ENCODE data around the gene NR3C2. TPM values are rescaled to one million over a fixed set of nuclear protein-coding genes. Genes with fewer than 3 reads are reported as not detected.

The NR3C2 gene
- total RNA-seq, 1 experiment from 2014 or later, result 0.96 TPM

DNA sequence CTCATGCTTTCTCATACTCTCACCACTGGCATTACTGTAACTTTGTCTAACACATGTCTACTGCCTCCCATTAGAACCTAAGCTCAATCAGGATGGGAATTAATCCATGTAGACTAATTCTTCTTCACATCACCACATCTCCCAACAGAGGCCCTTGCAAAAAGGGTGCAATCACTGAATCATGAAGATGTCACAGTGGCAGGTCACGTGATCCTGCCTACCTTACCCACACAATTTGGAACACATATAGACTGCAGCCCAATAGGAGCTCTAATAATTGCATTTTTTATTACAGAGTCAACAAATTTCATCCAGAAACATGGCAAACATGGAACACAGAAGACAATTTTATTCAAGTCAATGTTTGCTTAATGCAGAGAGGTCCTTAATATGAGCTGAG is 146.6 kb downstream of the NR3C2 start:
- H3F3A ChIP-seq (ENCODE audit: insufficient read depth, low read depth), result no peaks in the 10 kb centered on the region
- no peak overlapping the region for H3K27ac ChIP-seq
- H3K9me2 ChIP-seq (ENCODE audit: insufficient read depth), result no peaks in the 10 kb centered on the region
- H3K36me3 ChIP-seq (ENCODE audit: low read depth), result no peaks in the 10 kb centered on the region
- intact Hi-C loops (cut with micrococcal nuclease; ENCODE audit: unreplicated experiment), result no loop called here
- no peak overlapping the region for H3K4me2 ChIP-seq
- H3K4me1 ChIP-seq (replicated peaks; ENCODE audit: insufficient read depth), result no peaks in the 10 kb centered on the region
- no peak overlapping the region for H2AFZ ChIP-seq
- H3K79me2 ChIP-seq (ENCODE audit: low read depth), result no peaks in the 10 kb centered on the region
- no peaks in the 10 kb centered on the region for H3K27me3 ChIP-seq (ENCODE audit: insufficient read depth, low read depth)
- BruUV-seq (replicated peaks), result no TSS peak
- no peak for DNase-seq
- no peaks in the 10 kb centered on the region for H4K20me1 ChIP-seq (ENCODE audit: insufficient read depth)
- CTCF ChIA-PET, result interaction anchor here (0.7 kb wide), 1 partner anchor 186 kb away, joined by 5 read pairs; no protein-coding TSS in a partner anchor
- POLR2A ChIA-PET (ENCODE audit: unreplicated experiment), result no interaction called here
- no peaks in the 10 kb centered on the region; the same call in 1 of the 2 replicates for H3K9me3 ChIP-seq (ENCODE audit: insufficient read depth, low read depth)
- no peak overlapping the region for H3K4me3 ChIP-seq
- TF ChIP-seq, protein P1, sequence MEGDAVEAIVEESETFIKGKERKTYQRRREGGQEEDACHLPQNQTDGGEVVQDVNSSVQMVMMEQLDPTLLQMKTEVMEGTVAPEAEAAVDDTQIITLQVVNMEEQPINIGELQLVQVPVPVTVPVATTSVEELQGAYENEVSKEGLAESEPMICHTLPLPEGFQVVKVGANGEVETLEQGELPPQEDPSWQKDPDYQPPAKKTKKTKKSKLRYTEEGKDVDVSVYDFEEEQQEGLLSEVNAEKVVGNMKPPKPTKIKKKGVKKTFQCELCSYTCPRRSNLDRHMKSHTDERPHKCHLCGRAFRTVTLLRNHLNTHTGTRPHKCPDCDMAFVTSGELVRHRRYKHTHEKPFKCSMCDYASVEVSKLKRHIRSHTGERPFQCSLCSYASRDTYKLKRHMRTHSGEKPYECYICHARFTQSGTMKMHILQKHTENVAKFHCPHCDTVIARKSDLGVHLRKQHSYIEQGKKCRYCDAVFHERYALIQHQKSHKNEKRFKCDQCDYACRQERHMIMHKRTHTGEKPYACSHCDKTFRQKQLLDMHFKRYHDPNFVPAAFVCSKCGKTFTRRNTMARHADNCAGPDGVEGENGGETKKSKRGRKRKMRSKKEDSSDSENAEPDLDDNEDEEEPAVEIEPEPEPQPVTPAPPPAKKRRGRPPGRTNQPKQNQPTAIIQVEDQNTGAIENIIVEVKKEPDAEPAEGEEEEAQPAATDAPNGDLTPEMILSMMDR (conservative IDR thresholded peaks at IDR 0.05), result no peak
- TF ChIP-seq EZH2 (IDR thresholded peaks at IDR 0.05; ENCODE audit: low read depth), result no peak

DNA sequence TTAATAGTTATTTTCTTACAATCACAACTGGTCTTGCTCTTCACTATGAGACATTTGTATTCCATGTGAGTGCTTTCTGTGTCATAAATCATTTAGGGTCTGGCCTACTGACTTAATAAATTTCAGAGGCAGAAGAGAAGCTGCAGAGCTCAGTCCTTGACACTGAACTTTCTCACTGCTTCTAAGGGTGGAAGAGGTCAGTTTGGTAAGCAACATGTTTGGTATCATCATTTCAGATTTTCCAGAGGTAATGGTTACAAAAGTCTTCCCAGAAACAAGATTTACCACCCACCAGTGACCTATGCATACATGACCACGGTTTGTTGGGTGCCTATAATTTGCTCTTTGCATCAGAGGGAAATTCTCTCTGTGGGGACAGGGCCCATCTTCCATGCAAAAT is 148.6 kb downstream of the NR3C2 start:
- Histone ChIP-seq H3K9me2 (ENCODE audit: insufficient read depth) (no peaks in the 10 kb centered on the region), H4K20me1 (ENCODE audit: insufficient read depth) (no peaks in the 10 kb centered on the region), H3K36me3 (ENCODE audit: low read depth) (no peaks in the 10 kb centered on the region), H3K4me3 (no peak overlapping the region), H3K79me2 (ENCODE audit: low read depth) (no peaks in the 10 kb centered on the region), H3K27ac (no peak overlapping the region), H3K4me1 (replicated peaks; ENCODE audit: insufficient read depth) (no peaks in the 10 kb centered on the region), H3K9me3 (ENCODE audit: insufficient read depth, low read depth) (no peaks in the 10 kb centered on the region), H3K27me3 (ENCODE audit: insufficient read depth, low read depth) (no peaks in the 10 kb centered on the region), H3F3A (ENCODE audit: insufficient read depth, low read depth) (no peaks in the 10 kb centered on the region), H3K4me2 (no peak overlapping the region), H2AFZ (no peak overlapping the region)
- ChIA-PET CTCF (no interaction called here), POLR2A (ENCODE audit: unreplicated experiment) (no interaction called here)
- intact Hi-C loops (cut with micrococcal nuclease; ENCODE audit: unreplicated experiment), result no loop called here
- TF ChIP-seq, protein P1 (conservative IDR thresholded peaks at IDR 0.05), result no peak
- TF ChIP-seq EZH2 (IDR thresholded peaks at IDR 0.05; ENCODE audit: low read depth), result no peak
- BruUV-seq (replicated peaks), result no TSS peak
- no peak for DNase-seq

DNA sequence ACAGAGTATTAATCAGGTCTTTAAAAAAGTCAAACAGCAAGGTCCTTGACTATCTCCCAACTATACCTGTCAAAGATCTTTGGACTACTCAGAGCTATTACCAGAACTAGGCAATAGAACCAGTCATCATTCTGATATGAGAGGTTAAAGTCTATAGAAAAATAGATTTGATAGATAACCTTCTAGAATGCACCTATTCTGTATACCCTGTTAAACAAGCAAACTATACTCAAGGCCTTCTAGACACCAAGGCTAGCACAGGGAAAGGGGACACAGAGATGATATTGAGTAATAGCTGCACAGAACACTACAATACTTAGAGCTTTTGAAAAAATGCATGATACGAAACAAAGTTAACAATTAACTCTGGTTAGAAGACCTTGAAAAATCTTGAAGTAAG is 149.5 kb downstream of the NR3C2 start:
- H3K4me2 ChIP-seq, result no peak overlapping the region
- no peak for DNase-seq
- no peak overlapping the region for H3K4me3 ChIP-seq
- H2AFZ ChIP-seq, result no peak overlapping the region
- H3K9me3 ChIP-seq (ENCODE audit: insufficient read depth, low read depth), result no peaks in the 10 kb centered on the region
- no peaks in the 10 kb centered on the region for H3K36me3 ChIP-seq (ENCODE audit: low read depth)
- H3K27me3 ChIP-seq (ENCODE audit: insufficient read depth, low read depth), result no peaks in the 10 kb centered on the region
- intact Hi-C loops (cut with micrococcal nuclease; ENCODE audit: unreplicated experiment), result no loop called here
- no peaks in the 10 kb centered on the region for H4K20me1 ChIP-seq (ENCODE audit: insufficient read depth)
- no peaks in the 10 kb centered on the region for H3K9me2 ChIP-seq (ENCODE audit: insufficient read depth)
- no peaks in the 10 kb centered on the region for H3F3A ChIP-seq (ENCODE audit: insufficient read depth, low read depth)
- no peak overlapping the region for H3K27ac ChIP-seq
- CTCF ChIA-PET, result no interaction called here
- no peaks in the 10 kb centered on the region for H3K4me1 ChIP-seq (replicated peaks; ENCODE audit: insufficient read depth)
- BruUV-seq (replicated peaks), result no TSS peak
- H3K79me2 ChIP-seq (ENCODE audit: low read depth), result no peaks in the 10 kb centered on the region
- TF ChIP-seq EZH2 (IDR thresholded peaks at IDR 0.05; ENCODE audit: low read depth), result no peak
- TF ChIP-seq, protein P1 (conservative IDR thresholded peaks at IDR 0.05), result no peak
- POLR2A ChIA-PET (ENCODE audit: unreplicated experiment), result interaction anchor here (0.6 kb wide), 1 partner anchor 168 kb away, joined by 4 read pairs; no protein-coding TSS in a partner anchor

All from PC-9 (cell line).